ENCODE measurements around the gene TMEM256.
"Not testable (repeated sequence)": the region's sequence is repeated elsewhere in the genome, so short reads cannot be mapped to it uniquely, and the experiment has no call there.

The TMEM256 gene

DNA sequence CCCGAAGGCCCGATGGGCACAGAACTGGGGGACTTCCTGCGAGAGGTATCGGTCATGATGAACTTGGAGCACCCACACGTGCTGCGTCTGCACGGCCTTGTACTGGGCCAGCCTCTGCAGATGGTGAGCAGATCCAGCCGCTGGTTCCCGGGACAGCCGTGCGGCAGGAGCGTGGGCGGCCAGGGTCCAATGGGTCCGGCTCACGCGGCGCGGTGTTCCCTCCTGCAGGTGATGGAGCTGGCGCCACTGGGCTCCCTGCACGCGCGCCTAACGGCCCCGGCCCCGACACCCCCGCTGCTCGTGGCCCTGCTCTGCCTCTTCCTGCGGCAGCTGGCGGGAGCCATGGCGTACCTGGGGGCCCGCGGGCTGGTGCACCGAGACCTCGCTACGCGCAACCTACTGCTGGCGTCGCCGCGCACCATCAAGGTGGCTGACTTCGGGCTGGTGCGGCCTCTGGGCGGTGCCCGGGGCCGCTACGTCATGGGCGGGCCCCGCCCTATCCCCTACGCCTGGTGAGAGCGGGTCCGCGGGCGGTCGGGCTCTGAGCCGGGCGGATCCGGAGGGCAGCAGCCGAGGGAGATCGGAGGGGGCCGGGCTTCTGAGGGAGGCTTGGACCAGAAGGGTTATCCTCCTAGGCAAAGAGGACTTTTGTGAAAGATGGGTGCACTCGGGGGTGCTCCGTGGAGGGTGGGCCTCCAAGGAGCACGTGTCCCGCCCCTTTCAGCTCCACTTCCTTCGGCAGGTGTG is 20.0 kb downstream of the TMEM256 start:
- DNase-seq (ENCODE audit: low read depth in 2 of 2): peak; percentile 35 to 45

DNA sequence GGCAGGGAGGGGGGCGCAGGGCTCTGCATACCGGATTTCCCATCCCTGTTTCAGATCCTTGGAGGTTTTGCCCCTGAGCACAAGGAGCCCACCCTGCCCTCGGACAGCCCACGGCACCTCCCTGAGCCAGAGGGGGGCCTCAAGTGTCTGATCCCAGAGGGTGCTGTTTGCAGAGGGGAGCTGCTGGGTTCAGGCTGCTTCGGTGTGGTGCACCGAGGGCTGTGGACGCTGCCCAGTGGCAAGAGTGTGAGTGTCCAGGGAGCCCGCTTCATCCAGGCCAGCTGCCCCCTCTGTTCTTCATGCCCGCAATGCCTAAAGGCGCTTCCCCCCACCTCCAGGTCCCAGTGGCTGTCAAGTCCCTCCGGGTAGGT is 20.5 kb downstream of the TMEM256 start:
- no peak for DNase-seq (ENCODE audit: low read depth in 2 of 2)

DNA sequence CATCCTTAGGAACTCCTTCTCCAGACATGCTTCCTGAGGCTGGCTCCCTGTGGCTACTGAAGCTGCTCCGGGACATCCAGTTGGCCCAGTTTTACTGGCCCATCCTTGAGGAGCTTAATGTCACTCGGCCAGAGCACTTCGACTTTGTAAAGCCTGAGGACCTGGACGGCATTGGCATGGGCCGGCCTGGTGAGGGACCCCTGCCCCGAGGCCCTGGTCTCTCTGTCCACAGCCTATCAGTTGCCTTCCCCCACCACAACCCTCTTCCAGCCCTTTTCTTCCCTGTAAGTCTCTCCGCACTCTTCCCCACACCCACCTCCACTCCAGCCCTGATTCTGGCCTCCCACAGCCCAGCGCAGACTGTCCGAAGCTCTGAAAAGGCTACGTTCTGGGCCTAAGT is 21.0 kb downstream of the TMEM256 start:
- DNase-seq (ENCODE audit: low read depth in 2 of 2): no peak

DNA sequence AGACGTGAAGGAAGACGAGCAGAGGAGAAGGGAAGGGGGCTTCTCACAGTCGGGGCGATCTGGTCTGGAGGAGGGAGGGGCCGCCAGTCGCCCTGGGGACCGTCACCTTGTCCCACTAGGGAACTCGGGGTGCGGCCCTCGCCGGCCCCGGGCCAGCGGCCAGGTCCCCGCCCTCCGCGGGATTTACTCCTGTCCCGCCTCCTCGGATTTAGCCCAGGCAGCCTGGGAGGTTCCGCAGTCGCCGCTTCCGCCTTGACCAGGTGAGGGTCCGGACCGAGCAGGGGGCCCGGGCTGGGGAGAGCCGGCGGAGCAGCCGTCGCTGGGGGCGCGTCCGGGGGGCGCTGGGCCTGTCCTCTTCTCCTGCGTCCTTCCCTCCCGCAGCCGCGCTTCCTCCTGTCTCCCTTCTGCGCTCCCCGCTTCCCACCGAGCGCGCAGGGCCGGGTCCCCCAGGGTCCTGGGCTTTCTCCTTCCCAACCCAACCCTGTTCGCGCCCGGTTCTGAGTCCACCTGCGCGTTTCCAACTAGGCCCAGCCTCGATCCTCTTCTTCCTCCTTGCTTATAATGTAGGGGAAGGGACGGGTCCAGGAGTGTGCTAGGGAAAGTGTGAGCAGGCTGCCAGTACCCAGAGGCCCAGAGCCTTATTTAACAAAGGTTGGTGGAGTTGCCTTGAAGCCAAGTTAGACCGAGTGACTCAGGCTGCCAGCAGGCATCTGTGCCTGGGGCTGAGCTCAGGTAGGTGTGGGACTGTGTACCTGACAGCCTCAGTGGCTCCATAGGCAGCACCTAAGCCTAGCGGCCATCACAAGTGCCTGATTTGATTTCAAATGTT is 22.8 kb downstream of the TMEM256 start, which contains the start of gene TNK1:
Gene TNK1, plus strand, starts transcription at position 235 of the 829 bp plus-strand sequence. CDS start 1,838 bp downstream, outside the sequence.
- DNase-seq (ENCODE audit: low read depth in 2 of 2): no peak

DNA sequence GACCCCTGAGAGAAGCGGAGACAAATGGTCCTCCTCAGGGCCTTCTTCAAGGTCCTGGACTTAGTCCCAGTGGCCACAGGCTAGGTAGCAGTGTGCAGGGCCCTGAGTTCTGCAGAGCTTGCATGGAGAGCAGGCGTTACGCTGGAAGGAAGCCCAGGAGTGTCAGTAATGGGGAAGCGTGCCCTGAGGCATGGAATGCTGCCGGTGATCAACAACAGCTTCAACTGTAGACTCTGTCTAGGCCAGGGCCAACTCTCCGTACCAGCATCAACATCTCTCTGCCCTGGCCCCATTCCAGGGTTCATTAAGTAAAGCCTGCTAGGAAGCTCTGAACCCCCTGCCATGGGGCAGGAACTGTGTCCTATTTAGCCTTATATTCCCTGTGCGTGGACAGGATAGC is 23.6 kb downstream of the TMEM256 start:
- DNase-seq (ENCODE audit: low read depth in 2 of 2): no peak

DNA sequence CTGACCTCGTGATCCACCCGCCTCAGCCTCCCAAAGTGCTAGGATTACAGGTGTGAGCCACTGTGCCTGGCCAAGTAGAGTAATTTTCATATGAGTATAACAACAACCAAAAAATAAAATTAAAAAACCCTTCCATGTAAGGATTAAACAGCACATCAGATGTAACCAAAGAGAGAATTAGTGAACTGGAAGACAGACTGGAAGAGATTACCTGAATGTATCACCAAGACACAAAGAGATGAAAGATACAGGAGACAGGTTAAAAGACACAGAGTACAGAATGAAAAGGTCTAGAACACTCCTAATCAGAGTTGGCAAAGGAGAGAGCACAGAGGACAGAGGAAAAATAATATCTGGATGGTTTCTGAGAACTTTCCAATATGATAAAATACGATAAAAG is 24.8 kb downstream of the TMEM256 start:
- DNase-seq (ENCODE audit: low read depth in 2 of 2): no peak

DNA sequence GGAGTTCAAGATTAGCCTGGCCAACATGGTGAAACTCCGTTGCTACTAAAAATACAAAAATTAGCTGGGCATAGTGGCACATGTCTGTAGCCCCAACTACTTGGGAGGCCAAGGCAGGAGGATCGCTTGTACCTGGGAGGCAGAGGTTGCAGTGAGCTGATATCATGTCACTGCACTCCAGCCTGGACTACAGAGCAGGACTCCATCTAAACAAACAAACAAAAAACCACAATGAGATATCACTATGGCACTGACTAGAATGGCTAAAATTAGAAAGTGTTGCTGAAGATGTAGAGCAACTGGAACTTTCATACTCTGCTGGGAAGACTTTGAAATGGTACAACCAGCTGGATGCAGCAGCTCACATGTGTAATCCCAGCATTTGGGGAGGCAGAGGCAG is 29.5 kb downstream of the TMEM256 start:
- DNase-seq (ENCODE audit: low read depth in 2 of 2): no peak

DNA sequence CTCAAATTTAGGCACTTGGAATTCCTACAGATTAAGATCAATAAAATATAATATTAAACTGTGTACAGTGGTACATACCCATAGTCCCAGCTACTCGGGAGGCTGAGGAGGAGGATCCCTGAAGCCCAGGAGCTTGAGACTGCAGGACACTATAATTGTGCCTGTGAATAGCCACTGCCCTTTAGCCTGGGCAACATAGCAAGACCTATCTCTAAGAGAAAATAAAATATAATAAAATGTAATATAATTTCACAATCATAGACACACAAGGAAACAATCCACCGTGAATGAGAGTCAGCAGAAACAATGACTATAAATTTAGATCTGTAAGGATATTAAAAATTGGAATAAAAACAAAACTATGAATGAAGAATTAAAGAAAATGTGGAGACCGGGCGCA is 33.0 kb downstream of the TMEM256 start:
- DNase-seq (ENCODE audit: low read depth in 2 of 2): no peak

DNA sequence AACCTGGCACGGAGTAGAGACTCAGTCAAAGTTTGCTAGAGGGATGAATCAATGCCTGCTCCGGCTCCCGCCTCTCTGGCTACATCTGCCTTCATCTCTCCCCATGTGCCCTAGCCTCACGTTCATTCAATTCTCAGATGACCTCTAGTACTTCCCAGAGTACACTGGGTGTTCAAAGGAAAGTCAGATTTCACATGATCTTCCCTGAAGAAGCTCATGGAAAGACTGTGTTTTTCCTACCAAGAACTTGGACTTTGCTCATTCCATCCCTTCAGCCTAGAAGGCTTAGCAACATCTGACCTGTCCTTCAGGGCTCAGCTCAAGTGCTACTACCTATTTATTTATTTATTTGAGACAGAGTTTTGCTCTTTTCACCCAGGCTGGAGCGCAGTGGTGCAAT is 34.1 kb downstream of the TMEM256 start:
- DNase-seq (ENCODE audit: low read depth in 2 of 2): no peak

DNA sequence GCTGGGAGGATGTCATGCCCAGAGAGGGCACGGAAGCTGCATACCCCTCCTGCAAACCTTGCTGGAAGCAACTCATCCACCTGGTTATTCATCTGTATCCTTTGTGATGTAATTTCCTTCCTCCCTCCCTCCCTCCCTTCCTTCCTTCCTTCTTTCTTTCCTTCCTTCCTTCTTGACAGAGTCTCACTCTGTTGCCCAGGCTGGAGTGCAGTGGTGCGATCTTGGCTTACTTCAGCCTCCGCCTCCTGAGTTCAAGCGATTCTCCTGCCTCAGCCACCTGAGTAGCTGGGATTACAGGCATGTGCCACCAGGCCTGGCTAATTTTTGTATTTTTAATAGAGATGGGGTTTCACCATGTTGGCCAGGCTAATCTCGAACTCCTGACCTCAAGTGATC is 35.3 kb downstream of the TMEM256 start:
- not testable (repeated sequence) for DNase-seq (ENCODE audit: low read depth in 2 of 2)

DNA sequence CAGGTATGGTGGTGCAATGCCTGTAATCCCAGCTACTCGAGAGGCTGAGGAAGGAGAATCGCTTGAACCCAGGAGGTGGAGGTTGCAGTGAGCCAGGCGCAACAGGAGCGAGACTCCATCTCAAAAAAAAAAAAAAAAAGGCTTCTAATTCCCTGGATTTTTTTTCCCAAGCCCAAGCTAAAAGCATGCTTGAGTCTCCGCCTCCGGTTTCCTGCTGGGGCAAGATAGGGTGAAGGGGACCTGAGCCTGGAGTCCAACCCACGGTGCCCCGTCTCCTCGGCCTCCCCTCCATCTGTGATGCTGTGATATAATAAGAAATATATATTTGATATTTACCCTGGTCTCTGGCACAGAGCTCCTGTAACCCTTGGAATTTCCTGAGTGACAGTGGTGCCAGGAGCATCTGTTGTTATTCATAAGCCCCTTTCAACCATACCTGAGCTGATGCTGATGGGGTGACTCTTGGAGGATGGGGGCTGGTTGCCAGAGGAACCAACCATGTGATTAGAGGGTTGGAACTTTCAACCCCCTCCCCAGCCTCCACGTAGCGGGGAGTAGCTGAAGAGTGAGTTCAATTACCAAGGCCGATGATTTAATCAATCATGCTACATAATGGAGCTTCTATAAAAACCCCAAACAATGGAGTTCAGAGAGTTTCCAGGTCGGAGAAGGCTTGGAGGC is 35.8 kb downstream of the TMEM256 start:
- no peak for DNase-seq (ENCODE audit: low read depth in 2 of 2)

DNA sequence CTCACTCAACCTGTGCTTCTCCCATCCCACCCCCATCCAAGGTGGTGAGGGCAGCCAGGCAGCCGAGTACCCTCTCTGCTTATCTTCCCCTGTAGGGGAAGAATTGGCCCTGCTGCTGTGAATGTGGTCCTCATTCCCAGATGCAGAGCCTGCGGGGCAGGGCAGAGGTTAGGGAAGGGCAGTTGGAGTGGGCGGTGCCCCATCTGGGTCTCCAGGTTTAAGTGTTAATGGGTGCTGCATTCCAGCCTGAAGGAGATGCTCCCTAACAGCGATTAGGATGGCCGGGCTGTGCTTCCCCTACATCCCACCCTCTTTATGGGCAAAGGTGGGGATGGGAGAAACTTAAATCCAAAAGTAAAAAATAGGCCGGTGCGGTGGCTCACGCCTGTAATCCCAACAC is 36.8 kb downstream of the TMEM256 start:
- DNase-seq (ENCODE audit: low read depth in 2 of 2): no peak

DNA sequence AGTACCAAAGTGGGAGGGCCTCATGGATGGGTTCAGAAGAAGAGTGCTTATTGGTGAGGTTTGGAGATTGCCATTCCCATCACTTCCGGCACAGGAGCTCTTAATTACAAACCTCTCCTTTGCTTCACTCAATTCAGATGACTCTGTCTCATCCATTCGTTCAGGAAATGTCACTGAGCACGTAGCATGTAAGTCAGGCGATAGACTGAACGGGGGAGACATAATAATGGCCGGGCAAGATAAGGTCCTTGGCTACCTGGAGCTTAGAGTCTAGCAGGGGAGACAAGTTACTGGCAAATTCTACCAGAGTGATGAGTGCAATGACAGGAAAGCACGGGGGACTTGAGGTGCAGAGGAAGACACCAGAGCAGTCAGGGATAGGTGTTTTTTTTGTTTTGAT is 37.9 kb downstream of the TMEM256 start:
- not testable (repeated sequence) for DNase-seq (ENCODE audit: low read depth in 2 of 2)

DNA sequence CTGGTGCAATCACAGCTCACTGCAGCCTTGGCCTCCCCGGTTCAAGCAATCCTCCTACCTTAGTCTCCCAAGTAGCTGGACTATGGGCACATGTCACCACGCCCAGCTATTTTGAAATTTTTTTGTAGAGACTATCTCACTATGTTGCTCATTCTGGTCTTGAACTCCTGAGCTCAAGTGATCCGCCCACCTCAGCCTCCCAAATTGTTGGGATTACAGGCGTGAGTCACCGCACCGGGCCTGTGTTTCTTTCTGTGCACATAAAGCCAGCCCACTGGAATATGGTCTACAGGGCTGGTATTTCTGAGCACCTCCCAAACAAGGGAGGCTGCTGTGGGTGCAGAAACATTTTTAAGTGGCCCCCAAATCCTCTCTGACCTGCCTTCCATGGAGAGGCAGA is 40.6 kb downstream of the TMEM256 start:
- DNase-seq (ENCODE audit: low read depth in 2 of 2): no peak

DNA sequence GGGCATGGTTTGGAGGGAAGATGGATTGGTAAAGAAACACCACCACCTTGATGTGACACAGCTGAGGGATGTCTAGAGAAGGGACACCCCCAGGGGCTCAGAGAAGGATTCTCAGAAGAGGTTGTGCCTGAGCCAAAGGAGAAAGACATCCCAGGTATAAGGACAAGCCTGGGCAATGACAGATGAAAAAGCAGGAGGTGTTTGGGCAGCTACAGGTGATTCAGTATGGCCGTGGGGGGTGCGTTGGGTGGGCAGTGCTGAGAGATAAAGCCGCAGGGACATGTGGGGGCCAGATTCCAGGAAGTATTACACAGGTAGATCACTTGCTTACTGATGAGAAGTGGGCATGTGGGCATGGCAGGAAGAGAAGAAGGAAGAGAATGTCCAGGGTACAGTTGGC is 42.0 kb downstream of the TMEM256 start:
- DNase-seq (ENCODE audit: low read depth in 2 of 2): no peak

DNA sequence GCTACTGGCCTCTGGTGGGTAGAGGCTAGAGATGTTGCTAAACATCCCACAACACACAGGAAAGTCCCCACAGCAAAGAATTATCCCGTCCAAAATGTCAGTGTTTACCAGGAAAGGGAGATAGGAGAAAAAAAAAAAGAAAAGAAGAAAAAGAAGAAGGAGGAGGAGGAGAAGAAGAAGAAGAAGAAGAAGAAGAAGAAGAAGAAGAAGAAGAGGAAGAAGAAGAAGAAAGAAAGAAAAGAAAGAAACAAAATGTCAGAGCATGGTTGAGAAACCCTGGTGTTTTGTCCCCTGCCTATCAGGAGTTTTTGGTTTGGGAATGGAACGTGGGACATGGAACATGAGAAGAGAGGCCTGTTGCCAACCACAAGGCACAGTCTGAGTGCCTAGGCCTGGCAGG is 46.5 kb downstream of the TMEM256 start:
- DNase-seq (ENCODE audit: low read depth in 2 of 2): no peak

DNA sequence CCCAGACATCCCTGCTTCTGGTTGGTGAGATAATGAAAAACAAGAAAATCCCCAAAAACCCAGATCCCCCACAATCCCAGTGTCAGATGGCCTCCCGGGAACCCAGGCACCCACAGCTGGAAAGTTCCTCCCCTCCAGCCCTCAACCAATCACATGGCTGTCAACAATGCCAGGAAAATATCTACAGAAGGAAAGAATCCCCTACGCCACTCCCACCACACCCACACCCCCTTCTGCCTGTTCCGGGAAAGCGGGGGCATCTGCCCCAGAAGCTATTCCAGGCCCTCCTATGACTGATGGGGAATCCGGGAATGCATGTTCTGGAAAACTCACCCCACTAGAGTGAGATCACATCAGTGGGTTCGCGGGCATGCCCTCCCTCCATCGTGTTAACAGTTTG is 47.1 kb downstream of the TMEM256 start:
- no peak for DNase-seq (ENCODE audit: low read depth in 2 of 2)

DNA sequence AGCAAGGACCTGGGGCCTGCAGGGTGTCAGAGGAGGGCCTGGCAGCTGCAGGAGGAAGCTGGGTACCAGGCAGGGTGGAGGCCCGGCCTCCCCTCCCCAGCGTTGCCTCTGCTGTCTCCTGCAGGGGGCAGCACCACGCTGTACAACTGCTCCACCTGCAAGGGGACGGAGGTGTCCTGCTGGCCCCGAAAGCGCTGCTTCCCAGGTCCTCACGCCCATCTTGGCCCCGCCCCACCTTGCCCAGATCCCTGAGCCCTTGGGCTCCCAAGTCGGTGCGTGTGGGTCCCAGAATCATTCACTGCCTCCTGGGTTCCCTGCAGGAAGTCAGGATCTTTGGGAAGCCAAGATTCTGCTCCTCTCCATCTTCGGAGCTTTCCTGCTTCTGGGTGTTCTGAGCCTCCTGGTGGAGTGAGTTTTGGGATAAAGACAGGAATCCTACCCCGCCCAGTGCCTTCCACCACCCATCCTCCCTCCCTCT is 47.8 kb downstream of the TMEM256 start:
- peak; percentile 67 to 73 for DNase-seq (ENCODE audit: low read depth in 2 of 2)

DNA sequence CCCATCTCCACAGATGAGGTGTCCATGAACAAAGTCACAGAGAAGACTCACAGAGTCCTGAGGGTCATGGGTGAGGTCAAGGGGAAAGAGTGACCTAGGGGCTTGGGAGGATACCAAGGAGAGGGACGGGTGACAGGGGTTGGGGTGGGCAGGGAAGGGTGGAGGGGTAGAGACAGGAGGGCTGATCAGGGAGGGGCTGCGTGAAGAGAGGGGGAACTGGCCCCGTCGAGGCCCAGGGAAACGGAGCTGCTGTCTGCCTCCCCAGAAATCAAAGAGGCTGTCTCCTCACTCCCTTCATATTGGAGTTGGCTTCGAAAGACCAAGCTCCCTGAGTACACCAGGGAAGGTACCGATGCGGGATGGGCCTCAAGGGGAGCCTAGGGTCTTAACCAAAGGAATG is 48.3 kb downstream of the TMEM256 start:
- DNase-seq (ENCODE audit: low read depth in 2 of 2): no peak

DNA sequence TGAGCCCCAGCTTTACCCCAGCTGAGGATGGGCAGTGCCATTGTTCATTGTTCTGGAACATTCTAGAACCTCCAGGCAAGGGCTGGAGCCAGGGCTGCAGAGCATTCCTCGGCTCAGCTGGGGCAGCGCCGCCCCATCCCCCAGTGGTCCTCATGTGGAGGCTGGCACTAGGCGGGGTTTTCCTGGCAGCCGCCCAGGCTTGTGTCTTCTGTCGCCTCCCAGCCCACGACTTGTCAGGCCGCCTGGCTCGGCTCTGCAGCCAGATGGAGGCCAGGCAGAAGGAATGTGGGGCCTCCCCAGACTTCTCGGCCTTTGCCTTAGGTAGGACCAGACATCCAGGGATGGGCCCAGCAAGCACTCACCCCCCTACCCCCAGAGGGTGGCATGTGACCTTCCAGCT is 48.8 kb downstream of the TMEM256 start, which contains the start of gene TMEM95:
Gene TMEM95, plus strand, starts transcription at position 104 of the 400 bp plus-strand sequence. Its CDS starts 49 bp downstream, at position 153.
- no peak for DNase-seq (ENCODE audit: low read depth in 2 of 2)

DNA sequence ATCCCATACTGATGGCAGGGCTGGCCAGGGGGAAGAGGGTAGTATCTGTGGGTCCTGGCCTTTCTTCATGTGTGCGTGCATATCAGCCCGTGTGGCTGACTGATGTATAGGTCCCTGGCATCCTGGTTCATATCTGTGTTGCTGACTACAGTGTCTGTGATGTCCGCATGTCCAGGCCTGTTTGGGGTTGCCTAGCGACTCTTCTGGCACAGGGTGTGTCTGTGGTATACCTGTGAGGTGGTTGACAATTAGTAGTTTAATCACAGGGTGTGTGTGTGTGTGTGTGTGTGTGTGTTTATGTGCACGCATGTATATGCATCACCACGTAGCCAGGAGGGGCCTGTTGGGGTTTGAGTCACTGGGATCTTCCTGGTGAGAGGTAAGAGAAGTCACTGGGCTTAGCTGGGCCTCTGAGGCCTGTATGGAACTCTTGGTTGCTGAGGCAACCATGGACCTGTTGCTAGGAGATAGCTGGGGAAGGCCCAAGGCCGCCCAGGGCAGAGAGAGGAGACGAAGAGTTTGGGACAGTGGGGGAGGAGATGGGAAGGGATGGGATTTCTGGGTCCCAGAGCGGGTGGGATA is 49.5 kb downstream of the TMEM256 start:
- DNase-seq (ENCODE audit: low read depth in 2 of 2): no peak
